CD4-positive, alpha-beta T cell treated with Interleukin-21 for 1 hour (primary cell): ENCODE data around the gene BTBD10.
A peak's percentile ranks its signal among the peaks of the same experiment; 100 is the strongest.

ENCODE experiments used
- DNase-seq: peaks from one replicate; pipeline ENCODE4 v3.0.0-alpha.2; 2020

BTBD10 gene

GRCh38 chr11:13368041-13368446 is 95.0 kb downstream of the BTBD10 start:
- DNase-seq: no peak

GRCh38 chr11:13367115-13367514 is 95.9 kb downstream of the BTBD10 start:
- no peak for DNase-seq

GRCh38 chr11:13366266-13367026 is 96.6 kb downstream of the BTBD10 start:
- no peak for DNase-seq

- no peak for DNase-seq
Observed at GRCh38 chr11:13364388-13364787, 98.6 kb downstream of the BTBD10 start.

- DNase-seq: no peak
Observed at GRCh38 chr11:13362596-13363109, 100.4 kb downstream of the BTBD10 start.

GRCh38 chr11:13358596-13359270 is 104.3 kb downstream of the BTBD10 start:
- DNase-seq: no peak

- DNase-seq: no peak
Observed at GRCh38 chr11:13357232-13357631, 105.8 kb downstream of the BTBD10 start.

GRCh38 chr11:13355191-13355590 is 107.8 kb downstream of the BTBD10 start:
- no peak for DNase-seq

GRCh38 chr11:13354335-13354734 is 108.7 kb downstream of the BTBD10 start:
- DNase-seq: no peak

- DNase-seq: no peak
Observed at GRCh38 chr11:13352711-13353110, 110.3 kb downstream of the BTBD10 start.

GRCh38 chr11:13349581-13349980 is 113.4 kb downstream of the BTBD10 start:
- no peak for DNase-seq

- DNase-seq: no peak
Observed at GRCh38 chr11:13349046-13349445, 114.0 kb downstream of the BTBD10 start.

GRCh38 chr11:13348305-13348704 is 114.7 kb downstream of the BTBD10 start:
- no peak for DNase-seq

- no peak for DNase-seq
Observed at GRCh38 chr11:13347901-13348300, 115.1 kb downstream of the BTBD10 start.

- DNase-seq: no peak
Observed at GRCh38 chr11:13346470-13346869, 116.6 kb downstream of the BTBD10 start.

- no peak for DNase-seq
Observed at GRCh38 chr11:13344818-13345217, 118.2 kb downstream of the BTBD10 start.

GRCh38 chr11:13343931-13344717 is 118.9 kb downstream of the BTBD10 start:
- peak; percentile 75 for DNase-seq

GRCh38 chr11:13343067-13343466 is 120.0 kb downstream of the BTBD10 start:
- no peak for DNase-seq

- DNase-seq: no peak
Observed at GRCh38 chr11:13341026-13341425, 122.0 kb downstream of the BTBD10 start.

- DNase-seq: peak; percentile 38
Observed at GRCh38 chr11:13339195-13340153, 123.5 kb downstream of the BTBD10 start.

GRCh38 chr11:13338427-13339069 is 124.5 kb downstream of the BTBD10 start:
- DNase-seq: no peak

GRCh38 chr11:13338019-13338426 is 125.0 kb downstream of the BTBD10 start:
- DNase-seq: no peak
